WTC11 (cell line): ENCODE results near the gene PDZRN4.

Experiments
- CREB1 ChIP-seq: sonication (generic); formaldehyde crosslinking; IDR thresholded peaks from 2 replicates; pipeline ENCODE4 v1.8.0; 2023; ENCODE audit warnings: mild to moderate bottlenecking, missing genetic modification reagents
- HMGXB4 ChIP-seq: sonication (generic); formaldehyde crosslinking; IDR thresholded peaks from 2 replicates; pipeline ENCODE4 v1.8.1; 2023; ENCODE audit warnings: mild to moderate bottlenecking, moderate library complexity, missing genetic modification reagents
- NR3C1 ChIP-seq: sonication (generic); formaldehyde crosslinking; conservative IDR thresholded peaks from 2 replicates; pipeline ENCODE4 v1.8.1; 2023; ENCODE audit warnings: low read depth, mild to moderate bottlenecking, missing genetic modification reagents
- RORB ChIP-seq: fragments of 250-450 bp; sonication (Bioruptor Pico); IDR thresholded peaks from 2 replicates; pipeline ENCODE4 v1.9.0; 2021; ENCODE audit warnings: mild to moderate bottlenecking
- ZNF138 ChIP-seq: sonication (generic); formaldehyde crosslinking; conservative IDR thresholded peaks from 2 replicates; pipeline ENCODE4 v1.8.1; 2022; ENCODE audit warnings: mild to moderate bottlenecking, moderate library complexity, missing genetic modification reagents
- TF ChIP-seq, protein P1 (sequence below): fragments of 200-600 bp; IDR thresholded peaks from 2 replicates; pipeline ENCODE4 v1.8.0; 2022; ENCODE audit warnings: antibody characterized with exemption

DNA sequence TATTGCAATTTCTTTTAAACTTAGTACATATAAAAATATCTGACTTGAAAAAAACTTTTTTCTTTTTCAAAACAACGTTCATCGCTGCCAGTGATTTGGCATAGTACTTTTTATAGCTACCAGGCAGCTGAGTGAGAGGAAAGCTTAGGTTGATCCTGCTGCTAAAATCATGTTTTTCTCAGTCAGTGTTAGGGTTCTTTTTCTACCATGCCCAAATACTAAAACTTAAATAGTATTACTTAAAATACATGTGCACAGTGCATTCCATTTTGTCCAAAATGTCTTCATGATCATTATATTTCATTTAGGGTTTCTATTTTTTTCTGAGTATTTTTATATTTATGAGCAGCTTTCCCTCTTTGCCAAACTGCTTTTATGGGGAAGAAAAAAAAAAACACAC lies 123.8 kb downstream of the PDZRN4 start:
- TF ChIP-seq ZNF138 (CRISPR knock-in tag): no peak
- TF ChIP-seq NR3C1: no peak
- TF ChIP-seq, protein P1, sequence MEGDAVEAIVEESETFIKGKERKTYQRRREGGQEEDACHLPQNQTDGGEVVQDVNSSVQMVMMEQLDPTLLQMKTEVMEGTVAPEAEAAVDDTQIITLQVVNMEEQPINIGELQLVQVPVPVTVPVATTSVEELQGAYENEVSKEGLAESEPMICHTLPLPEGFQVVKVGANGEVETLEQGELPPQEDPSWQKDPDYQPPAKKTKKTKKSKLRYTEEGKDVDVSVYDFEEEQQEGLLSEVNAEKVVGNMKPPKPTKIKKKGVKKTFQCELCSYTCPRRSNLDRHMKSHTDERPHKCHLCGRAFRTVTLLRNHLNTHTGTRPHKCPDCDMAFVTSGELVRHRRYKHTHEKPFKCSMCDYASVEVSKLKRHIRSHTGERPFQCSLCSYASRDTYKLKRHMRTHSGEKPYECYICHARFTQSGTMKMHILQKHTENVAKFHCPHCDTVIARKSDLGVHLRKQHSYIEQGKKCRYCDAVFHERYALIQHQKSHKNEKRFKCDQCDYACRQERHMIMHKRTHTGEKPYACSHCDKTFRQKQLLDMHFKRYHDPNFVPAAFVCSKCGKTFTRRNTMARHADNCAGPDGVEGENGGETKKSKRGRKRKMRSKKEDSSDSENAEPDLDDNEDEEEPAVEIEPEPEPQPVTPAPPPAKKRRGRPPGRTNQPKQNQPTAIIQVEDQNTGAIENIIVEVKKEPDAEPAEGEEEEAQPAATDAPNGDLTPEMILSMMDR: no peak
- no peak for TF ChIP-seq CREB1 (CRISPR knock-in tag)
- TF ChIP-seq HMGXB4 (CRISPR knock-in tag): no peak
- no peak for TF ChIP-seq RORB
